ENCODE results near the gene KRT40. TPM values are rescaled to one million over a fixed set of nuclear protein-coding genes. Genes with fewer than 3 reads are reported as not detected.

KRT40 gene
- total RNA-seq, 2 donors from 2014 or later: 1.6 TPM; not detected in 1

DNA sequence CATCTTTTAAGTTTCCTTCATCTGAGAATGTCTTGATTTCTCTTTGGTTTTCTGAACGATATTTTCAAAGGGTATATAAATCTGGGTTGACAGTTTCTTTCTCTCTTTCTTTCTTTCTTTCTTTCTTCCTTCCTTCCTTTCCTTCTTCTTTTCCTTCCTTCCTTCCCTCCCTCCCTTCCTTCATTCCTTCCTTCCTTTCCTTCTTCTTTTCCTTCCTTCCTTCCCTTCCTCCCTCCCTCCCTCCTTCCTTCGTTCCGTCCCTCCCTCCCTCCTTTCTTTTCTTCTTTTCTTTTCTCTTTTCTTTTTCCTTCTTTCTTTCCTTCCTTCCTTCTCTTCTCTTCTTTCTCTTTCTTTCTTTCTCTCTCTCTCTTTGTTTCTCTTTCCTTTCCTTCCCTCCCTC is 9.8 kb downstream of the KRT40 start:
- peaks cover 0 to 4% of the 10 kb centered on the region in 2 donors for H3K27me3 ChIP-seq
- WGBS, 2 donors: 89% methylated on average over 3 of the region's 3 CpGs
- no peak overlapping the region for H3K4me3 ChIP-seq
- no peak overlapping the region for H3K27ac ChIP-seq
- no peak for DNase-seq
- intact Hi-C loops (cut with DNase I): no loop called here
- H3K36me3 ChIP-seq (replicated peaks in 1 of 2; ENCODE audit: insufficient read depth in 1 of 2, low read depth in 2 of 2): no peaks in the 10 kb centered on the region
- no peaks in the 10 kb centered on the region for H3K9me3 ChIP-seq
- no peak for ATAC-seq
- TF ChIP-seq POLR2A (IDR thresholded peaks at IDR 0.05): no peak
- TF ChIP-seq, protein P1, sequence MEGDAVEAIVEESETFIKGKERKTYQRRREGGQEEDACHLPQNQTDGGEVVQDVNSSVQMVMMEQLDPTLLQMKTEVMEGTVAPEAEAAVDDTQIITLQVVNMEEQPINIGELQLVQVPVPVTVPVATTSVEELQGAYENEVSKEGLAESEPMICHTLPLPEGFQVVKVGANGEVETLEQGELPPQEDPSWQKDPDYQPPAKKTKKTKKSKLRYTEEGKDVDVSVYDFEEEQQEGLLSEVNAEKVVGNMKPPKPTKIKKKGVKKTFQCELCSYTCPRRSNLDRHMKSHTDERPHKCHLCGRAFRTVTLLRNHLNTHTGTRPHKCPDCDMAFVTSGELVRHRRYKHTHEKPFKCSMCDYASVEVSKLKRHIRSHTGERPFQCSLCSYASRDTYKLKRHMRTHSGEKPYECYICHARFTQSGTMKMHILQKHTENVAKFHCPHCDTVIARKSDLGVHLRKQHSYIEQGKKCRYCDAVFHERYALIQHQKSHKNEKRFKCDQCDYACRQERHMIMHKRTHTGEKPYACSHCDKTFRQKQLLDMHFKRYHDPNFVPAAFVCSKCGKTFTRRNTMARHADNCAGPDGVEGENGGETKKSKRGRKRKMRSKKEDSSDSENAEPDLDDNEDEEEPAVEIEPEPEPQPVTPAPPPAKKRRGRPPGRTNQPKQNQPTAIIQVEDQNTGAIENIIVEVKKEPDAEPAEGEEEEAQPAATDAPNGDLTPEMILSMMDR (IDR thresholded peaks at IDR 0.05): no peak
- H3K4me1 ChIP-seq: peaks cover 12% of the 10 kb centered on the region

DNA sequence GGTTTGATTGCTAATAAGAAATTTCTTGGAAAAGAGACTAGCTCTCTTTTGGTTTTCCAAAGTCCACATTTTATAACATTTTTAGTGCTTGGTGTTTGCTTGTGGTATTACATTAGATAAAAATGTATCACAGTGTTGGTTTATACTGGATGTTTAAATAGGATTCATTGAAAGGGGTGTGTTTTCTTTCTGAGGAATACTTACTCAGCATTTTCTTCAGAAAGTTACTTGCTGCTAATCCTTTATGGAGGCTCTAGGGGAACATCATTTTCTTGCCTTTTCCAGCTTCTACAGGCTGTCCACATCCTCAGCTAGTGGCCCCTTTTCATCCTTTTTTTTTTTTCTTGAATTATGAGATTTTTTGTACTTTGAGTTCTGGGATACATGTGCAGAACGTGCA is 16.5 kb downstream of the KRT40 start:
- ATAC-seq (no peak), DNase-seq (no peak)
- TF ChIP-seq, protein P1 (IDR thresholded peaks at IDR 0.05): no peak
- TF ChIP-seq POLR2A (IDR thresholded peaks at IDR 0.05): no peak
- Histone ChIP-seq H3K4me1 (no peaks in the 10 kb centered on the region), H3K4me3 (no peak overlapping the region), H3K27me3 (no peaks in the 10 kb centered on the region), H3K36me3 (replicated peaks in 1 of 2; ENCODE audit: insufficient read depth in 1 of 2, low read depth in 2 of 2) (no peaks in the 10 kb centered on the region), H3K27ac (no peak overlapping the region), H3K9me3 (no peaks in the 10 kb centered on the region)
- 75 to 86% methylated on average over 1 of the region's 1 CpG for WGBS, 2 donors
- intact Hi-C loops (cut with DNase I): no loop called here

DNA sequence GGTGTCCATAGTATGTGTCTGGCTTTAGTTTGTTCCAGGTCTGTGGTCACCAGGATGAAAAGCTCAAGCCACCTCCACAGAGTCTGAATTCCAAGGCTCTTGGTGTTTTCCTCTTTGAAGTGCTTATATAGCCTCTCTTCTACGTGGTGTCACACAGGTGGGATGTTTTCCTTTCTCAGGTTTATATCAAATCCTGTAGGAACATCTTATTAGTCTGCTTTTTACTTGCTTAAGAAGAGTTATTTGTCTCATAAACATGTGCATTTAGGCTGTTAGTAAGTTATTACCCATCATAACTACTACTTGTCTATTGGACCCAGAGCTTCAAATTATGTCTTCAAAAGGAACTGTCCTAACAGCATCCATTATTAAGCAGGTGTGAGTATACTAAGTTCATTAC is 17.3 kb downstream of the KRT40 start, which contains the start of gene KRT39:
TSS of gene KRT39 (minus strand) at position 101 of the 400 bp plus-strand sequence. CDS start at position 9, 92 bp downstream.
- no peak for DNase-seq
- 56 to 73% methylated on average over 1 of the region's 1 CpG for WGBS, 2 donors
- no peak within 1 kb of the TSS for H3K27ac ChIP-seq
- intact Hi-C loops (cut with DNase I): no loop called here
- H3K4me3 ChIP-seq: no peak within 1 kb of the TSS
- H3K9me3 ChIP-seq: no peaks in the 10 kb centered on the region
- H3K36me3 ChIP-seq (replicated peaks in 1 of 2; ENCODE audit: insufficient read depth in 1 of 2, low read depth in 2 of 2): no peaks in the 10 kb centered on the region
- TF ChIP-seq POLR2A (IDR thresholded peaks at IDR 0.05): no peak
- H3K4me1 ChIP-seq: peaks cover 2% of the 10 kb centered on the region
- ATAC-seq: no peak
- H3K27me3 ChIP-seq: no peaks in the 10 kb centered on the region

DNA sequence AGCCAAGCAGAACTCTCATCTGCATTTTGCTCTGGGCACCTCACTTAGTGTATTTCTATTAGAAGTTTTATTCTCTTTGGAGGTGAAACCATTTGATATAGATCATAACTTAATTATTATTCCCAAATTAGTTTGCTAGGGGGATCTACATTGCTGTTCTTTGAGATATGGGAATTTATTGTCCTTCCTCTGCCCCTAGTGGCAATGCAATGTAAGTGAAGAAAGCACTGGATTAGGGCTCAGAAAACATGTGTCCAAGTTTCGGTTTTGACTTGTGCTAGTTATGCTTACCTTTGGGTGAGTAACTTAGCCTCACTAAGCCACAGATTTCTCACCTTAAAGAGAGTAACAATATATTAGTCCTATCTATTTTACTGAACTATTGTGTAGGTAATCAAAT is 20.3 kb downstream of the KRT40 start:
- no peak for DNase-seq
- Histone ChIP-seq H3K4me1 (peaks cover 12% of the 10 kb centered on the region), H3K36me3 (replicated peaks in 1 of 2; ENCODE audit: insufficient read depth in 1 of 2, low read depth in 2 of 2) (no peaks in the 10 kb centered on the region), H3K9me3 (no peaks in the 10 kb centered on the region), H3K27me3 (no peaks in the 10 kb centered on the region), H3K27ac (no peak overlapping the region), H3K4me3 (no peak overlapping the region)
- TF ChIP-seq, protein P1 (IDR thresholded peaks at IDR 0.05): peak; percentile 23 to 66 (median 55)
- TF ChIP-seq POLR2A (IDR thresholded peaks at IDR 0.05): no peak
- intact Hi-C loops (cut with DNase I): no loop called here
- 17 to 23% methylated on average over 1 of the region's 1 CpG for WGBS, 2 donors
- peak; percentile 45 for ATAC-seq

DNA sequence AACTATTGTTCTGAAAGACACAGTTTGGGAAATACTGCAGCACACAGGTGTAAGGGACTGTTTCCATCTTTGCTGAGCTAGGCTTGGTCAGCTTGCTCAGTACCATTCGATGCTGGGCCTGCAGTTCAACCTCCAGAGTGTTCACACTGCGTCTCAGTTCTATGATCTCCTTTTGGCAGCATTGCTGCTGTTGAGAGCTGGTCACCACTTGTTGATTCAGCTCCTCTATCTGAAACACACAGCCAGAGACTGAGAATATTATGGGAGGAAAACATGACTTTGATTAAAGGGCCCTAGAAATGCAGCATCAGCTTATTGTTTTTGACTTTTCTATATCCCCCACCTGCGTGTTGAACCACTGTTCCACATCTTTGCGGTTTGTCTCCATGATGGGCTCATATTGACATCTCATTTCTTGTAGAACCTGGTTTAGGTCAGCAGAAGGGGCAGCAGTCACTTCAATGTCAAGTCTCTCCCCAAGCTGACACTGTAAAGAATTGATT is 22.0 kb downstream of the KRT40 start:
- 72 to 75% methylated on average over 4 of the region's 4 CpGs for WGBS, 2 donors
- Histone ChIP-seq H3K9me3 (no peaks in the 10 kb centered on the region), H3K27me3 (no peaks in the 10 kb centered on the region), H3K27ac (peak overlapping the region in 3 of 4 donors; percentile 6 to 69 (median 68)), H3K36me3 (replicated peaks in 1 of 2; ENCODE audit: insufficient read depth in 1 of 2, low read depth in 2 of 2) (no peaks in the 10 kb centered on the region), H3K4me3 (no peak overlapping the region), H3K4me1 (peaks cover 24% of the 10 kb centered on the region)
- DNase-seq: no peak
- TF ChIP-seq, protein P1 (IDR thresholded peaks at IDR 0.05): no peak
- TF ChIP-seq POLR2A (IDR thresholded peaks at IDR 0.05): no peak
- intact Hi-C loops (cut with DNase I): no loop called here
- no peak for ATAC-seq
